Ramos (cell line): Measurements from ENCODE around the gene COL11A2.

Experiments used
- in situ Hi-C: fragments of 300-500 bp; cut with MboI; formaldehyde crosslinking; loops from one replicate; pipeline ENCODE4 v1.14.3; 2022; ENCODE audit warnings: low sequenced_read_pairs; ENCODE audit not compliant: unreplicated experiment

Gene COL11A2

GRCh38 chr6:33123732-33124524 lies 68.3 kb downstream of the COL11A2 start:
- in situ Hi-C loops, result no loop called here

GRCh38 chr6:33123181-33123580 lies 69.1 kb downstream of the COL11A2 start:
- in situ Hi-C loops, result no loop called here

DNA sequence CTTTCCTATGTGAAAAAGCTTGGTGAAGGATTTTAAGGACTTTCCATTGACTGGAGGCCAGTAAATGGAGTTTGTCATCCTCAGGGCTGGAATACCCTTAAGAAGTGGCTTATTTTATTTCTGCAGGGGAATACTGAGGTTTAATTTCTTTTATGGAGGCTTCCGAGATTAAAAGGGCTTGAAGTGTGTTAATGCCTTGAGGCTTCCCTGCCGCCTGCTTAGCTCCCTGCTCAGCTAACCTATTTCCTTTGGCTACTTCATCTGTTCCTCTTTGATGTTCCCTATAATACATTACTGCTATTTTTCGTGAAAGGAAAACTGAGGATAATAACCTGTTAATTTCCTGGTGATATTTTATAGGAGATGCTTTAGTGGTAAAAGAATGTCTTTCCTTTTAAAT lies 72.3 kb downstream of the COL11A2 start:
- in situ Hi-C loops, result no loop called here

DNA sequence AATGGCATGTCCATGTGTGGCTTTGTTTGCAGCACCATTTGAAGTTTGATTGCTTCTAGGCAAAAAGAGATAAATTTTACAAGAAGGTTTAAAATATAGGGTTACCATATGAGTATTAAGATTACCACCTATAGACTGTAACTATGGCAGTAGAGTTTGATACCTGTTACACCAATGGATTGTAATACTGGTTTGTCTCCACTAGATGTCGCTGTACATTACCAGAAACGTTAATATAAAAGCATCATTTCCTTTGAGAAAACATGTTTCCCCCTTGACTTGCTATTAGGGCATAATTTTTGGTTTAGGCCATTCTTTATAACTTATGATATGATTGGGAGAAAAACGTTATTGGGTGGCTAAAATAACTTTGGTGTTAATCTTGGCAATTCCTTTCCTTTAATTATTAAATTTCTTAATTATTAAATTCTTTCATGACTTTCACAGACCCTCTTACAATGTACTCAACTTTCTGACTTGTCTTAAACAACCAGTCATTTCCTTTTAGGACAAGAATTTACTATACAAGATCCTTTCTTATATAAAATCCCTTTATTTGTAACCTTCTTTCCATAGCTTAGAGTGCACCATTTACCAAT lies 73.6 kb downstream of the COL11A2 start:
- in situ Hi-C loops, result loop anchor here (10.0 kb wide), 1 partner anchor 126 kb away; no protein-coding TSS in a partner anchor

- in situ Hi-C loops, result loop anchor here (10.0 kb wide), 1 partner anchor 127 kb away; no protein-coding TSS in a partner anchor
These were observed 74.4 kb downstream of the COL11A2 start for GRCh38 chr6:33117811-33118277.

- in situ Hi-C loops, result loop anchor here (10.0 kb wide), 1 partner anchor 128 kb away; no protein-coding TSS in a partner anchor
These were observed 75.2 kb downstream of the COL11A2 start for GRCh38 chr6:33116841-33117711.

DNA sequence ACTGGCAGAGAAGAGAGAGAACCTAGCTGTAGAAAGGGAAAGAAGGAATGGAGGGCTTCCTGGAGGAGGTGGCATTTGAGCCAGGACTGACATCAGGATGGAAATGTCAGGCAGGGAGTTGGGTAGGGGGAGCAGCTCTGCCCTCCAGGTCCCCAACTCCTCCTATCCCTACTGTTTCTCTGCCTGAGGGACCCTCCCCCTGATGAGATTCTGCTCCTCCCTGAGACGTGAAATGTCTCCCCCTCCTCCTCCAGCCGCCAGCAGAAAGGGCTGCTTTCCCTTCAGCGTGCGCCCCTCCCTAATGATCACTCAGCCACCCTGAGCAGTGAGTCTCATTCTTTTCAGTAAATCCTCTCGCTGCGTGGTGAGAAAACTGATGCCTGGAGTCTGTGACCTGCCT lies 75.8 kb downstream of the COL11A2 start:
- in situ Hi-C loops, result loop anchor here (10.0 kb wide), 1 partner anchor 128 kb away; no protein-coding TSS in a partner anchor

GRCh38 chr6:33114406-33114805 lies 77.9 kb downstream of the COL11A2 start:
- in situ Hi-C loops, result loop anchor here (10.0 kb wide), 1 partner anchor 130 kb away; no protein-coding TSS in a partner anchor

DNA sequence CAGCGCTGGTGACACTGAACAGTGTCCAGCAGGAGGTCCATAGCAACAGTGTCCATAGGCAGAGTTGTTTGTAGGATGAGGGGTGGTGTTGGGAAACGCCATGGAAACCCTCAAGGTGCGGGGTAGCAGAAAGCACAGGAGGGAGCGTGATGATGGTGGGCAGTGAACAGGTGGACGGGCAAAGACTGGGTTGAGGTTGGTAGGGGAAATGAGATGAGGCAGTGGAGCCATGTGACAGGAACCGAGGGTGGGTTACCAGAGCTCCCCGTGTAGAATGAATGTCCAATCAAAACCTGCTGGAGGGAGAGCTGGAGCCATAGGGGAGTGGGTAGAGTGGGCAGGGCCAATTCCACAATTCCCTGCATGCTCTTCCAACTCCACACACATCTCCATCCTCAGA lies 78.5 kb downstream of the COL11A2 start:
- in situ Hi-C loops, result loop anchor here (10.0 kb wide), 1 partner anchor 131 kb away; no protein-coding TSS in a partner anchor
